ENCODE measurements around the gene CACTIN.
A peak's percentile ranks its signal among the peaks of the same experiment; 100 is the strongest.
"Not testable (repeated sequence)": the region's sequence is repeated elsewhere in the genome, so short reads cannot be mapped to it uniquely, and the experiment has no call there.

The CACTIN gene

GRCh38 chr19:3626473-3627350 lies at the start of gene CACTIN:
CACTIN (minus strand) TSS chr19:3626790; CDS start chr19:3626762, 28 bp downstream.
- DNase-seq (ENCODE audit: low read depth): peak; percentile 98

DNA sequence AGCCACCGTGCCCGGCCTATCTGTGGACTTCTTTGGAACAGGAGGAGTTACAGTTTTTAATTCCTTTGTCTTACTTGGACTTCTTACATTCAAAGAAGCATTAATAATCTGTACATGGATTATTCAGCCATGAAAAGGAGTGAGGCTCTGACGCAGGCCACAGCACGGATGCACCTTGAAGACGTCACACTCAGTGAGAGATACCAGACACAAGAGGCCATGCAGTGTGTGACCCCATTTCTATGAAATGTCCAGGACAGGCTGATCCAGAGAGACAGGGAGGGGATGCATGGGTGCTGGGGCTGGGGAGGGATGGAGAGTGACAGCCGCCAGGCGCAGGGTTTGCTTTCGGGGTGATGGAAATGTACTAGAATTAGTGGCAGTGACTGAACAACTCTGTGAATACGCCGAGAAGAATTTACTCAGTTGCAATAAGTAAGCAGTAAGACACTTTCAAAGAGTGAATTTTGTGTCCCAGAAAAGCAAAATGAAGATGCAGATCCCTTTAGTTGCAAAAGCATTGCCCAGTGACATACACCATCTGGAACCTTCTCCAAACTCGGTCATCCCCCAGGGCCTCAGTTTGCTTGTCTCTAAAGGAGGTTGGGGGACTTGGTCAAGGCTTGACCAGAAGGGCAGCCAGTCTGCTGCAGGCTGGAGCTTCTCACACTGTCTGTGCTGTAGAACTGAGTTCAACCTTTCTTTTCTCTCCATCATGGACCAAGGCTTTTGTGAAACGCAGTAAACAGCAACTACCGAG lies 48.4 kb upstream of the CACTIN start:
- no peak for DNase-seq (ENCODE audit: low read depth)

DNA sequence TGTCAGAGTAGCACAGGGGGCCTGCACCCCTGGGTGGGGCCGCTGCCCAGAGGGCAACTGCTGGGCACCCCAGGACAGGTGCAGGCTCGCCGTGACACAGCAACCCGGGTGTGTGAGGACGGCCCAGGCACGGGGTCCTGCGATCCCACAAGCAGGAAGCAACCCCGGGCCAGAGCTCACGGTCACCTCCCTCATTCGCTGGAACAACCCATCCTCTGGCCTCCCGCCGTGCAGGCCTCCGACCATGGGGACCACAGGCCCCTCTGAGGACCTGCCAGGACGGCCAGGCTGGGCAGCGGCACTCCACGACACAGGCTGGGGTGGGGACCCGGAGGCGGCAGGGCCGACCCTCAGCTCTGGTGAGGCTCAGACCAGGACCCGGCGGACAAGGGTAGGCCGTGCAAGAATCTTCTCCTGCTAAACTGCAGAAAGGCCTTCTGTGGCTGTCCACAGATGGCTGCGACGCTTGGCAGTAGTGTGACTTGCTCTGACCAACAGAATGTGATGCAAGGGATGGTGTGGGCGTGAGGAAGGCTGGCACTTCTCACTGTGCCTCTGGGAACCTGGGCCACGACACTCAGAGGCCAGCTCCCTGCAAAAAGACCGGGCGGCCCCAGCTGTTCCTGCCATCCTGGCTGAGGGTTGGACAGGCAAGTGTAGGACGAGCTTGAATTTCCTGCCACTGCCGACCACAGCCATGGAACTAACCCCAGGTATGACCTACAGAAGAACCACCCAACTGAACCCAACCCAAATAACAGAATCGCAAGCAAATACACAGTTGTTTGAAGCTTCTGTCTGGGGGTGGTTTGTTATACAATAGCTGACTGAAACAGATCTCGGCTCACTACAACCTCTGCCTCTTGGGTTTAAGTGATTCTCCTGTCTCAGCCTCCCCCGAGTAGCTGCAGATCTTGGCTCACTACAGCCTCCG lies 47.2 kb upstream of the CACTIN start:
- DNase-seq (ENCODE audit: low read depth): no peak

DNA sequence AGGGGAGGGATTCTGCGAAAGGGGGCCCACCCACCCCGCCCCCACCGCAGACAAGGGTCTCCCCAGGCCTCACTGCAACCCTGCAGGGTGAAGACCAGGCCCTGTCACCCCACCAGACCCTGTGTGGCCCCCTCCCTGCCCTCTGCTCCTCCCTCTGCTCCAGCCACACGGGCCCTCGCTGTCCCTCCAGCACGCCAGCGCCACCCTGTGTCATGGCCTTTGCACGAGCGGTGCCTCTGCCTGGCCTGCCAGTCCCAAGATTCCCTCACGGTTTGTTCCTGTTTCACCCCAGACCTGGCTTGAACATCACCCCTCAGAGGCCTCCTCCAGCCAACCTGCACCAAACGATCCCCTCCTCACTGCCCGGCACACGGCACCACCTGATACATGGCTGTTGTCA lies 46.4 kb upstream of the CACTIN start:
- DNase-seq (ENCODE audit: low read depth): no peak

DNA sequence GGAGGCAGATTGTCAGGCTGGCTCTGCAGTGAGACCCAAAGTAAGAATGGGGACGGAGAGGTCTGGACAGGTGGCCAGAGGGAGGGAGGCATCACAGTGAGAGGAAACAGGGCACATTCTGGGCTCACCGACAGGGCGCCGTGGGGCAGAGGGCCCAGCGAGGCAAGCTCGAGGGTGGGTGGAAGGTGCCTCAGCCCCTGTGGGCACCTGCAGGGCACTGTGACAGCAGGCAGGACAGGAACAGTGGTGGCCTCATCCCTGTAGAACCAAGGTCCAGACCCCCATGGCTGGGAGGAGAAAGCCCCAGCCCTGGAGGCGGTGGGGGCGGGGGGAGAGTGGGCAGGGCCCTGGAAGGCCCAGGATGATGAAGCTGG lies 46.0 kb upstream of the CACTIN start:
- DNase-seq (ENCODE audit: low read depth): no peak

DNA sequence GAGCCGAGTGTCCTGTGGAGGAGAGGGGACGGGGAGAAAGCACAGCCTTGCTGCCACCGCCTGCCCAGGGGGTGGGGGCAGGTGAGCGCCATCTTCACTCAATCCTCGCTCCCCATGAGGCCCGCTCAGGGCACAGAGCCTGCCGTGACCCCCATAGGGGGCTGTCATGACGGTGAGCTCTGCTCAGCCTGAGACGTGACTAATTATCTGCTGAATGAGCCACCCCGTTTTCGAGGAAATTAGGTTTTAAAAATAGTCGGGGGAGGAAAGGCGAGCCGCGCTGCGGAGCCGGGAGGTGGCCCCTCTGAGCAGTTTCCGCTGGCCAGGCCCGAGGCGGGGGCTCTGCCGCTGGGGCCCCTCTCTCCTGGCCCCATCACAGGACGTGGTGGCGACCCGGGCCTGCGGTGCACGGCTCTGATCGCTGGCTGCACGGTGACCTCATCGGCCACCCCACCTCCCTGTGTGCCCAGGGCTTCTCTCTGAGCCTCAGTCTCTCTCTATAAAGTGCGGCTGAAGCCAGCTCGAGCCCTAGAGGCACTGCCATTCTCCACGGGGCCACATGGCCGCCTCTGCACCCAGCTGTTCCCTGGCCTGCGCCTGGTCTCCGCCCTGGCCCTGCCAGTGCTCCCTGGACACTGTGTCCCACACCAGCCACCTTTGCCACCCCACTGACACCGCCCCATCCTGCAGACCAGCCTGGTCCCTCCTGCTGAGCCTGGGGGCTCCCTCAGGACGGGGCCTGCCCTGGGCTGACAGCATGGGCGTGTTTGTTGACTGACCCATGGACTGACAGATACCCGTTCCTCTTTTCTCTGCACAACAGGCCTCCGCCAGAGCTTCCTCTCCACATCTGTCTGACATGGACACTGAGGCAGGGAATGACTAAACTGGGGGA lies 45.3 kb upstream of the CACTIN start:
- DNase-seq (ENCODE audit: low read depth): no peak

DNA sequence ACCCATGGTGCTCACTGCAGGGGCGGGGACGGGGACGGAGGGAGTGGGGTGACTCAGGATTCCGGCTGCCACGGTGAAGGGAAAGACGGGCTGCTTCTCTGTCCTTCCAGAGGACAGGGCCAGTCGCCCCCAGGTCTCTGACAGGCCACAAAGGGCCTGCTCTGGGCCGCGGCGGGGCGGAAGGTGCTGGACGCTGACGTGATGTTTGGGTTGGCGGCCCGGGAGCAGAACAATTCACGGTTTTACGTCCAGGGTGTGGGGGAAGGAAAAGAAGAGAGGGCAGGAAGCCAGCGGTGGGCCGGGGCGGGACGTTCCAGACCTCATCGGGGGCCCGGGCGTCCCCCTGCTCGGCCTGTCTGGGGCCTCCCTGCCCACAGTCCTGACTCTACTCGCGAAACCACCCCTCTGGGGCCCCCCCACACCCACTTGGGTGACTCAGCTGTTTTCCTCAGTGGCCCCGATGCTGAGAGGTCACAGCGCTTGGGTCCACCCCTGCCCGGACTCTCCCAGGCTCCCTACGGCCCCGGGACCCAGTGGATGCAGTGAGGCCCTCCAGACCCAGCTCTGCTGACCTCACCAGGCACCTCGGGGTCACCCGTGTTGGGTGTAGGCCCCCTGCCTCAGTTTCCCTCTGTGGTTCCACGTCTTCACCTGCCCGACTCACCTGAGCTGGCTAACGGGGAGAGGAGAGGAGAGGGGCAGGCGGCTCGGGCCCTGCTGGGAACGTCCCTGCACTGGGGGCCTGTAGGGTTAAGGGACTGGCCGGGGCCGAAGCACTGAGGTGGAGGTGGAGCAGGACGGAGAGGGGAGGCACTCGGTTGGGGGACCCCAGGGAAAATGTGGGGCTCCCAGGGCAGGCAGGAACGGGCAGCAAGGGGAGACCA lies 44.4 kb upstream of the CACTIN start:
- no peak for DNase-seq (ENCODE audit: low read depth)

- no peak for DNase-seq (ENCODE audit: low read depth)
Measured at GRCh38 chr19:3669947-3670795, 43.6 kb upstream of the CACTIN start.

DNA sequence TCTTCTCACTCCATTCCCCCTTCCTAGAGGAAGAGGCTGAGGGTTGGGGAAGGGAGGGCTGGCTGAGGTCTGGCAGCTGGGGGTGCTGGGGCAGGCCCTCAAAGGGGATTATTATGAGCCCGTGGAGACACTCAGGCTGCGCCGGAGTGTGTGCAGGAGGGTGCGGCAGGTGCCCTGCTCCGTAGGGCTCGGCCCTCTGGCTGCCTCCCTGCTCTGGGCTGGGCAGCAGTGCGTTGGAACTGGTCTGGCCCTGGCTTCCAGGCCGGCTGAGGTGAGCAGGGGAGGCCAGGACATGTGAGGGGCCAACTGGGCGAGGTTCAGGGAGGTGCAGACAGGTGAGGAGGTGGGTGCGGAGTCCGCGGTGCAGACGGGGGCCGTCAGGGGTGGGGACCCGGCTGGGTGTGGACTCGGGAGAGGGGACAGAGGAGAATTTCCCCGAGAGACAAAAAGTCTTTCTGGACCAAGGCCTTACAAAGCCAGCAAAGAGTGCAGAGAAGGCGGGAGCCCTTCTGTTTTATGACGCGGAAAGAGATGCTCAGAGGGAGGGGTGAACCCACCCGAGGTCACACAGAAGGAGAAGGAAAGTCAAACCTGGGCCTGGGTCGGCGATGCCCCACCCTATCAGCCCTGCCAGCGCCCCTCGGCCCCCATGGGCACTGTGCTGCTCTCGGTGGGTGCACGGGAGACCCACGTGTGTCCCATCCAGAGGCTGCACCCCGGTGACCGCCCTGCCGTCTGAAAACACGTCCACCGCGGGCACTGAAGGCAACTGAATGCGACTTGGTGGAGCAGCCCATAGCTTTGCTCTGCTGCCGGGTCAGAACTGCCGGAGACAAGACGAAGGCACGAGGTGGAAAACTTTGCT lies 42.7 kb upstream of the CACTIN start:
- no peak for DNase-seq (ENCODE audit: low read depth)

DNA sequence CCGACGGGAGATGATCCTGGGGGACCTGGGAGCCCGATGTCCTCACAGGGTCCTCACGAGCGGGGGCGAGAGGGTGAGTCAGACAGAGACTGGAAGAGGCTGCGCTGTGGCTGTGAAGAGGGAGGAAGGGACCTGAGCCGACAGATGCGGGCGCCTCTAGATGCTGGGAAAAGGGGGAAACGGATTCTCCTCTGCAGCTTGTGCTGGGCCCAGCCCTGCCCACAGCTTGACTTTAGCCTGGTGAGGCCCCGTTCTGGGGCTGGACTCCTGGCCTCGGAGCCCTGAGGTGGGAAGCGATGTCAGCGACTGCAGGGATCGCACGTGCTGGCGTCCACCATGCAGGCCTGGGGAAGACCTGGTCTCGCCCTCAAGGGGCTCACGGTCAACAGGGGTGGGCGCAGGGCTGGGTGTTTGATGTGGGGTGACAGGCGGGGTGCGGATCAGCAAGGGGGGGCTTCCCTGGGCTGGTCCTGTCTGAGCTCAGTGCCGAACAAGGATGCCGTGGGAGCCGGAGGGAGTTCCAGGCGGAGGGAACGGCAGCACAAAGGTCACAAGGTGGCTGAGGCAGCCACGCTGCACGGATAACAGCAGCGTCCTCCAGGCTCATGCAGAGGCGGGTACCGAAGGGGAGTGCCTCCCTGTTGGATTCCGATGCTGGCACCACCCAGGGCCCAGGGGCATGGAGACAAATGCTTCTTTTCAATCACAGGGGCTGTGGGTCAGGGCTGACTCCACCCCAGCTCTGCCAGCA lies 41.9 kb upstream of the CACTIN start:
- DNase-seq (ENCODE audit: low read depth): no peak

DNA sequence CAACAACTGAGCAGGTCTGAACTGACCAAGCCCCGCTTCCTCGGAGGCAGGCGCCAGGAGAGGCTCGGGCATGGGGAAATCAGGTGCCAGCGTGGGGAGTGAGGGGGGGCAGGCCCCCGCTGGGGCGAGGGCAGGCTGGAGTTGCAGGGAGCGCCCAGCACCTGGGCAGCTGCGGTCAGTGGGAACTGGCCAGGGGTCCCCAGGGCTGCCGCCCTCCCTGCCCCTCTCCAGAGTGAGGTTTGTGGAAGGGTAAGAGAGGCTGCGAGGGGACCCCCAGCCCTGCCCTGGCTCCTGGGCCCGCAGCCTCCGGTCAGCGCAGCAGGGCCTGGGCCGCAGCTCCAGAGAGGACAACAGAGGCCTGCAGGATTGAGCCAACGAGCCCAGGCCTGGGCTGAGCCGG lies 41.2 kb upstream of the CACTIN start:
- no peak for DNase-seq (ENCODE audit: low read depth)

DNA sequence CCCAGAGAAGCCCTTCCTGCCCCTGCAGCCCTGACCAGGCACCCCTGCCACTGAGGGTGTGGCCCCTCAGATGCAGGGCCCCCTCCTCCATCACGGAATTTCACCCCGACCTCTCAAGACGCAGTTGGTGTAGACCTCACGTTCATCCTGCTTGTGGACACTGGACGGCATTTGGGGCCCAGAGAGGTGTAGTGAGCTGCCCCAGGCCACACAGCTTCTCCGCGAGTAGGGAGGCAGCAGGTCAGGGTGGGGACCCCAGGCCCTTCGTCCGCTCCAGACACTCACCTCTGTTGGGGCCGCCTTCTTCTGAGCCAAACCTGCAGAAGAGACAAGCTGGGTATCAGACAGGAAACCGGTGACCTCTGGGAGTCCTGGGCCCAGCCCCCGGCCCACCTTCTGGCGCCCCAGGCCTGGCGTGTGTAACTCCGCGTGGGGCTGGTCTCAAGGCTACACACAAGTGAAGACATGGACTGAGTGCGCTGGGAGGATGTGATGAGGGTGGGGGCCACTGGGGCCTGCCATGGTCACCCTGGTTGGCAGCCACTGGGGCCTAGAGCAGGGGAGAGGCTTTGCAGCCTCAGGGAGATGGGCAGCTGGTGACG lies 40.5 kb upstream of the CACTIN start:
- DNase-seq (ENCODE audit: low read depth): no peak

GRCh38 chr19:3666545-3666856 lies 39.9 kb upstream of the CACTIN start:
- not testable (repeated sequence) for DNase-seq (ENCODE audit: low read depth)

- DNase-seq (ENCODE audit: low read depth): peak; percentile 63
Measured at GRCh38 chr19:3665681-3666544, 39.3 kb upstream of the CACTIN start.

DNA sequence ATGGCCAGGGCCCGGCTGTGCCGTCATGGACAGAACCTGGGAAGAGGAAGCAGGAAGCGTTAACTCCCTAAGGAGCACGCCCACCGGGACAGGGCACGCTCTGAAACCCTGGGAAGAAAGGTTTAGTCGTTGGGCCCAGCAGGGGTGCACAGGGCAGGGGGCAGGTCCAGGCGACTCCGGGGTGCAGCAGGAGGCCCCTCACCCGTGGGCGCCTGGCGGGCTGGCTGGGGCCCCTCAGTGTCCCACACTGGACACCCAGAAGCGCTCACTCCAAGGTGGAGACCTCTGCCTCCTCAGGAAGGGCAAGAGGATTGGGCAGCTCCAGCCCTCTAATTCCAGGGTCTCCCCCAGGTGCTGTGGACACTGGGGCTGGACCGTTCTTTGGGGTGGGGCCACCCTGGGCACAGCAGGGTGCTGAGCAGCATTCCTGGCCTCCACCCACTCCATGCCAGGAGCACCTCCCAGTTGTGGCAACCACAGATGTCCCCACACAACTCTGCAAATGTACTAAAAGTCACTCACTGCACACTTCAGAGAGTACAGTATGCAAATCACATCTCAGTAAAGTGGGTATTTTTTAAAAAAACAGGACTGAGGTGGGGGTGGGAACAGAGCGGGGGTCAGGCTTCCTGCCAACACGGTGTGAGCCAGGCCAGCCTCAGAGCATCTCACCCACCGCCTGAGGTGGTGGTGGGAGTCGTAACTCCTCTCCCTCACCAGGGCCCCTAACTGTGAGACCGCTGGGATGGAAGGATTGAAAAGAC lies 38.5 kb upstream of the CACTIN start:
- no peak for DNase-seq (ENCODE audit: low read depth)

Data from activated T-helper 9 cell treated with anti-CD3 and anti-CD28 coated beads, Interleukin-2, amount 50 U/mL, for 16 hours (primary cell).